Kidney glomerular epithelial cell (primary cell): ENCODE measurements around the gene TMEM141.
A peak's percentile ranks its signal among the peaks of the same experiment; 100 is the strongest.

Experiments
- DNase-seq: peaks from one replicate; lab custom pipeline; 2025; lab: John Stamatoyannopoulos, UW

TMEM141 gene

GRCh38 chr9:136790640-136791515, at the start of gene TMEM141:
TMEM141 (plus strand) TSS chr9:136791344; CDS start chr9:136791371, 27 bp downstream.
- DNase-seq, result peak; percentile 99

GRCh38 chr9:136741883-136742571, 49.1 kb upstream of the TMEM141 start:
- no peak for DNase-seq

GRCh38 chr9:136742591-136743391, 48.4 kb upstream of the TMEM141 start, which contains the start of gene LCN10:
LCN10 (minus strand) TSS chr9:136742940; CDS start chr9:136742903, 37 bp downstream.
- DNase-seq, result no peak

GRCh38 chr9:136743639-136744211, 47.4 kb upstream of the TMEM141 start:
- DNase-seq, result no peak

- DNase-seq, result no peak
Measured at GRCh38 chr9:136744773-136745172, 46.4 kb upstream of the TMEM141 start.

GRCh38 chr9:136745389-136746154, 45.6 kb upstream of the TMEM141 start:
- no peak for DNase-seq

- no peak for DNase-seq
Measured at GRCh38 chr9:136746155-136746490, 45.0 kb upstream of the TMEM141 start.

GRCh38 chr9:136746621-136747020, 44.5 kb upstream of the TMEM141 start:
- DNase-seq, result no peak

GRCh38 chr9:136747161-136748060, 43.7 kb upstream of the TMEM141 start:
- no peak for DNase-seq

- DNase-seq, result no peak
Measured at GRCh38 chr9:136748201-136748600, 42.9 kb upstream of the TMEM141 start, which contains the start of gene LCN6. LCN6 (minus strand) TSS chr9:136748525; CDS start chr9:136748483, 42 bp downstream.

- no peak for DNase-seq
Measured at GRCh38 chr9:136748666-136749611, 42.2 kb upstream of the TMEM141 start.

- no peak for DNase-seq
Measured at GRCh38 chr9:136750526-136750925, 40.6 kb upstream of the TMEM141 start.

GRCh38 chr9:136751244-136751643, 39.9 kb upstream of the TMEM141 start:
- DNase-seq, result no peak

GRCh38 chr9:136751814-136752213, 39.3 kb upstream of the TMEM141 start:
- no peak for DNase-seq

- no peak for DNase-seq
Measured at GRCh38 chr9:136753371-136754058, 37.6 kb upstream of the TMEM141 start.

- DNase-seq, result no peak
Measured at GRCh38 chr9:136754059-136754572, 37.0 kb upstream of the TMEM141 start.

GRCh38 chr9:136754626-136755301, 36.4 kb upstream of the TMEM141 start:
- DNase-seq, result no peak
